ENCODE data around the gene ASB8.
"Not testable (repeated sequence)": the region's sequence is repeated elsewhere in the genome, so short reads cannot be mapped to it uniquely, and the experiment has no call there.

The ASB8 gene

DNA sequence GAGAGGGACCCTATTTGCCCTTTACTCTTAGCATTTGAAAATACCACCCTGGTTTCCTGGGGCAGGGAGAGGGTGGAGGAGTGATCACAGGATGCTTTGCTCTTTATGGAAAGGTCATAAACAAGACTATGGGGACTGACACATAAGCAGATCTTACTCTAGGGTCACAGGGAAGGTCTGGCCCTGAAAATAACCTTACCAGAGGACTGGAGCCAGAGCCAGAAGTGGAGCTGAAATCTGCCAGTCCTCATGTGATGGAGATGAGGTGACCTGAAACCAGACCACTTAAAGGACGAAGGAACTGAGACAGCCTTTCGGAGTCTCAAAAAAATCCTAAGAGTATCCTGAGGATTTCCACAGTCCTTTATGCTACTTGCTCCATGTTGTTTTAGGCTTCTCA, 25.8 kb downstream of the ASB8 start:
- no peak for DNase-seq

DNA sequence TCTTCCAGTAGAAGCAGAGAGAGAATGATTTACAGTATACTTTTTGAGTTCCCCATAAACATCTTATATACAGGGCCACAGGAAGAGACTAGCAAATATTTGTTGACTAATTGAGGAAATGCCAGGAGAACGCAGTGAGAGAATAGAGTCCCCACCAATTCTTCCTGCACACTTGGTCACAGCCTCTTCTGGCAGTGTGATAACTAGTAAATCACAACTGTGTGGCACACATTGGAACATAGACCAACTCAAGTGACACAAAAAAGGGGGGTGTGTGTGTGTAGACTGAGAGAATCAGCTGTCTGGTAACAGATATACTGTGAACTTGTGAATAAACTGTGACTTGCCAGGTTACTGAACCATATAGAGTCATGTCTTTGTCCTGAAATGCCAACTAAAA, 27.9 kb downstream of the ASB8 start:
- DNase-seq, result no peak

DNA sequence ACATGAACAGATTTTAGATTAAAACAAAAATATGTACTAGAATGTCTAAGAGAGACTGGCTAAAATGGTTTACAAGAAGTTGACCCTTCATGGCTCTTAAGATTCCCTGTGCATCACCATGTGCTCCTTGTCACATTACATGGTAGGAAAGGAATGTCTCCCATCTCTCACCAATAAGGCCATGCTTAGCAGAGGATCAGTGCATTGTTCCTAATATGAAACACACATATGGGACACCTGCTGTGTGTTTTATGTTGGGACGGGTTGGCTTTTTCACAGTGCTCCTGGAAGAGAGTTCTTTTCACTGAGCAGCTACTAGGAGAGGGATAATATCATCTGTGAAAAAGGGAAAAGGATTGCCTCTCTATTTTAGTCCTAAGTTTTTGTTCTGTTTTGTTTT, 28.5 kb downstream of the ASB8 start:
- no peak for DNase-seq

DNA sequence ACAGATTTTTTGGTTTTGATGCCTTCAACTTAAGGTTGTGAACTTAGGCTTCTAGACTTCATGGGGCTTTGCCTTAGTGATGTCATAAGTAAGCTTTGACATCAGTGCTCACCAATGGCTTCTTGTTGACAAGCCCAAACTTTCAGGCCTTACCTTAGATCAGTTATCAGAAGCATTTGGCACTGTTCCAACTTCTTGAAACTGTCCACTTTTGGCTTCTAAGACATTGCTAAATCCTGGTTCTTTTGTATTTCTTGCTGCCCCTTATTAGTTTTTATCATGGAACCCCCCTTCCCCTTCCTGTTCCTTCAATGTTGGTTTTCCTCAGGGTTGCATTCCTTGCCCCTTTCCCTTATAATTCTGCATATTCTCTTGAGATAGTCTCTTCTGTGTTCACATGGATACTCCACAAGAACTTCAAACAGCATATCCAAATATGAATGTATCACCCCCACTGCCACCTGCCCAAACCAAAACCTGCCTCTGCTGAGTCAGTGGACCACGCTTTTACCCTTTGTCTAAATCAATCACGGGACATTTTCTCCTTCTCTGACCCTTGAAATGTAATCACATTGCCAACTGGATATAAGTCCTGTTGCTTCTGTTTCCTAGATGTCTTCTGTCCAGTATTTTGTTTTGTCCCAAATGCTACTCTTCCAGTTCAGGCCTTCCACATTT, 30.2 kb downstream of the ASB8 start:
- no peak for DNase-seq

DNA sequence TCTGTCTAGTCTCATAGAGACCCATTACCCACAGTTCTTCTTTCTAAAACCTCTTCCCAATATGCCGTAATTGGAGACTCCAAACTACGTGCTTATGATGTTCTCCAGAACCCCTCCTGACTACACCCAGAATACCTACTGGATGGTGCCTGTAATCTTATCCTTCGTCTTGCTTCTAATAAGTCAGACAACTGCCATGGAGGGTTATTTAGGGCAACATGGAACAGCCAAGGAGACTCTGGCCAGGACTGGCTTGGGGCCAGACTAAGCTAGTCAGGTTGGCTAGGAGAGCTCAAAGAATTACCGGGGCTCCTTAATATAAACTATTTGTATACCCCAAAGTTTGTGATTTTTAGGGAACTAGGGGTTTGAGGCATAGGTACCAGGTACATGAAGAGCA, 31.3 kb downstream of the ASB8 start:
- DNase-seq, result no peak

DNA sequence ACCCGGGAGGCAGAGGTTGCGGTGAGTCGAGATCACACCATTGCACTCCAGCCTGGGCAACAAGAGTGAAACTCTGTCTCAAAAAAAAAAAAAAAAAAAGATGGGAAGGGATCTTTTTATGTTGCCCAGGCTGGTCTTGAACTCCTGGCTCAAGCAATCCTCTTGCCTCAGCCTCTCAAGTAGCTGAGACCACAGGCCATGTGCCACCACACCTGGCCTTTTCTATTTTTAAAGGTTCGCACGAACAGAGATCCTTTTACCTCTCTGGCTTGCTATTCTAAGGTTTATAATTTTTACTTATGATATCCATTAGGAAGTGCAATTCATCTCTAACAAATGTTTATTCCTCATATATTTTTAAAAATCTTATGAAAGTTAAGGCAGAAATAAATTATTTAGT, 31.8 kb downstream of the ASB8 start:
- DNase-seq, result not testable (repeated sequence)

DNA sequence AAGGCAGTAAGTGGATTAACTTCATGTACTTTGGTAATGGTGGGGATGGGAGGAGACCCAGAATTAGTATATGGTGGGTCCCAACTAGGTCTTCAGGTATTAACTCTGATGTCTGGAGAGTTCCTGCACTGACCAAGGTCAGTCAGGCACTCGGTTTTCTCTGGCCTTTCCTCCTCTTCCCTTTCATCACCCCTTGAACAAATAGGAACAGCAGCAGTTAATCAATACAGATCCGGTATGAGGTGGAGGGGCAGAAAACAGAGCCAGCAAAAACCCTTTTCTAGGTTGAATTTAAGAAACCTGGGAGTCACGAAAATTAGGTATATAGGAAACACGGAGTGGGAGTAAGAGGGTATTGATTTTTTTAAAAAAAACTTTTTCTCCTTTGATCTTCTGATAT, 34.1 kb downstream of the ASB8 start:
- no peak for DNase-seq

DNA sequence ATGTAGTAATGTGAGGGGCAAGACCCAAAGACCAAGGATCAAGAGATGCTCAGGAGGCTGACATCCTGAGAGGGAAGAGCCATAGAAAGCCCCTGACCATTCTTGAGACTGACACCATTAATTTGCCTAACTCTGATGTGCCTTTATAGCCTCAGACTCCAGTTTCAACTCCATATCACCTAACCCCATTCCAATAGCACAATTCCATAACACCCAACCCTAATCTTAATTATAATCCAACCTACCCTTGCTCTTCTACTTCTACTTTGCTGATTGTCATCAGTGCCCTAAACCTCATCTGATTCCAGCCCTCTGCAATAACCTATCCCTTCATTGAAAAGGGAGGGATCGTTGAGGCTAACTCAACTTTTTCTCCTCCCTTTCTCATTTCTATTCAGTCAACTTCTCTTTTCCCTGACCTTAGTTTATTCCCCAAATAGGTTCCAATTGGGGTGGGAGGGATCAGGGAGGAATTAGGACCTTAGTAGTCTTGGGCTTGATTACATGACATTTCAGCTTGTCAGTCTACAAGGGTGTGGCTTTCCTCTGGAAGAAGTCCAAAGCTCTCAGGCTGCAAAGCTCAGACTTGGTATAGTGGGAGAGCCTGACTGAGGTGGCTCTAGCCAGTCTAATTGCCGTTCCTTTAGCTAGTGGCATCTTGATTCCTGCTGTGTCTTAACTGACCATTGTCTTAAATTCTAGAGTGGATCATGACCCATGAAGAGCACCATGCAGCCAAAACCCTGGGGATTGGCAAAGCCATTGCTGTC, 35.1 kb downstream of the ASB8 start:
- DNase-seq, result no peak

DNA sequence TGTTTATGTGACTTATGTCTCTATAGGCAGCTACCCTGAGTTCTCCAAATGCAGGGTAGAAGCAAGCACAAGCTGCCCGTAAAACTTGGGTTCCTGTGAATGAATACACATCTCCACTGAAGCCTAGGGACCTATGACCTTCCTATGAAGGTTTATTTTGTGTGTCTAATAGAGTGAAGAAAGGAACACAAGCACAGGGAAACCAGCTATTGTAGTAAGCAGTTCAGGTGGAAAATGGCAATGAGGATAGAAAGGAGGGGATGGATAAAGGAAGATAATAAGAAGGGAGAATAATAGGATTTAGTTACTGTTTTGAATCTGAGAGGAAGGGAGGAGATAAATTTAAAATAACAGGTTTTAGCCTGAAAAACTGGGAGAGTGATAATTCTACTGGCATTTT, 35.8 kb downstream of the ASB8 start:
- no peak for DNase-seq

DNA sequence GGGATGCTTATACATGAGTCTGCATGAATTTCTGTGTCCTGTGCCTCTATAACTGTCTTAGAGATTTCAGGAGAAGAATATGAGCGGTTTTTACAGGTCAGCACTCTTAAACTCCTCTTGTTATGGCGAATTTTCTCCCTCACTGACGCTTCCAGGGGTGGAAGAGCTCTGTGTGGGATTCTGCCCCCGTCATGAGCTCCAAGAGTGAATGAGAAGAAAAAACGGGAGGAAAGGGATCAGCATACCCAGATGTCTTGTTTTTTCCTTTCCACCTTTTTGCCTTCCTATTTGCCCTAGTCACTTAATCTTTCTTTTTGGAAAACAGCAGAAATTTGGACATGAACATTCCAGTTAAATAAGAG, 37.5 kb downstream of the ASB8 start:
- DNase-seq, result no peak

DNA sequence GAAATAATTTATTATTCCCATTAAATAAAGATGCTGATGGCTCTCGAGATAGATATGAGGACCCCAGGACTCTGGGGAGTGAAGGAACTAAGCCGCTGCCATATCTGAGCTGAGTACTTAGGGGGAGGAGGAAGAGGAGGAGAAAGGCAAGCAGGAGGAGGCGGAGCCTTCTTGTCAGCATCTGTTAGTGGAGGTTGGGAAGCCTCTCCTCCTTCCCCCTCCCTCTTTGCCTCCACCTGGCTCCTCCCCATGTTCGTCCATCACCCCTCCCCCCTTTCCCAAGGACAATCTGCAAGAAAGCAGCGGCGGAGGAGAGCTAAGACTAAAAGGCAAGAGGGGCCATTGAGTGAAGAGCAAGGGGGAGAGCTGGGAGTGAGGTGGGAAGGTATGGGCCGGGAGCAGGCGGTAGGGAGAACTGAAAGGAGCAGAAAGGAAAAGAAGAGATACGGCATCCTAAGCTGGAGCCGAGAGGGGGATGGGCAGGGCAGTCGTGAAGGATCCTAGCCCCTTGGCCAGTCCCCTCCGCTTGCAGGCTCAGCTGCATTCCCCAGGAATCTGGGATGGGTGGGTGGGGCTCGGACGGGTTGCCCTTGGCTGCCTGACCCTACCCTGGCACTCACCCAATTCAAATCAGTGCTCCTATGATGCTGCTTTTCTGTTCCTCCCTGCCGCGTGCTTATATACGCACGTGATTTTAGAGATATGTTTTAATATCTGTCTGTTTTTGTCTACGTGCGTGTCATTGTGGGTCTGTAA, 38.1 kb downstream of the ASB8 start, which contains the start of gene PFKM:
PFKM (plus strand) TSS at position 287 of the 756 bp plus-strand sequence. CDS start 3,411 bp downstream, outside the sequence.
- no peak for DNase-seq

DNA sequence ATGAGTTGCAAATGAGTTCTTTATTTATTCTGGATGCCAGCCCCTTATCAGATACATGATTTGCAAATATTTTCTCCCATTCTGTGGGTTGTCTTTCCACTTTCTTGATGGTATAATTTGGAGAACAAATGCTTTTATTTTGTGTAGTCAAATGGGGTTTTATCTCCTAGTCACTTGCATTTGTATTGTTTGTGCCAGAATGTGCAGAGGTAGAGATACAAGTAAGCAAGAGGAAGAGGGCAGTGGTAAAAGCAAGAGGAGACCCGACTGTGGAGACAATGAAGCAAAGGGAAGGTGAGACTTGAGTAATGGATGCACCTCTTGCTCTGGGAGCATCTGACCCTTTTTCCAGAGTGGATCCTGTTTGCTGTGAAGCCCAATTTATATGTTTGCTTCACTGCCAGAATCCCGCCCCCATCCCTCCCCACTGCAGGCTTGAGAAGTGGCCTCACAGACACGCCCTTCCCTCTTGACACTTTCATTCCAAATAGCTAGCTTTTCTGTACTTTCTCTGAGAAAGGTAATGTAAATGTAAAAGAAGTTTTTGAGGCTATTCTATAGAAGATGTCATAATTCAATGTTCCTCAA, 38.9 kb downstream of the ASB8 start:
- DNase-seq, result no peak

DNA sequence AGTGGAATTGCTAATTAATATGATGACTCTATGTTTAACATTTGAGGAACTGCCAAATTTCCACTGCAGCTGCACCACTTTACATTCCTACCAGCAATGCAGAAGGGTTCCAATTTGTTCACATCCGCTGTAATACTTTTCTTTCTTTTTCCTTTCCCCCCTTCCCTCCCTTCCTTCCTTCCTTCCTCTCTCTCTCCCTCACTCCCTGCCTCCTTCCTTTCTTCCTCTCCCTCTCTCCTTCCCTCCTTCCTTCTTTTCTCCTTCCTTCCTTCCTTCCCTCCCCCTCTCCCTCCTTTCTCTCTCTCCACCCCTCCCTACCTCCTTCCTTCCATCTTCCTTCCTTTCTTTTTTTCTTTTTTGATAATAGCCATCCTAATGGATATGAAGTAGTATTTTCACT, 41.4 kb downstream of the ASB8 start:
- DNase-seq, result no peak

DNA sequence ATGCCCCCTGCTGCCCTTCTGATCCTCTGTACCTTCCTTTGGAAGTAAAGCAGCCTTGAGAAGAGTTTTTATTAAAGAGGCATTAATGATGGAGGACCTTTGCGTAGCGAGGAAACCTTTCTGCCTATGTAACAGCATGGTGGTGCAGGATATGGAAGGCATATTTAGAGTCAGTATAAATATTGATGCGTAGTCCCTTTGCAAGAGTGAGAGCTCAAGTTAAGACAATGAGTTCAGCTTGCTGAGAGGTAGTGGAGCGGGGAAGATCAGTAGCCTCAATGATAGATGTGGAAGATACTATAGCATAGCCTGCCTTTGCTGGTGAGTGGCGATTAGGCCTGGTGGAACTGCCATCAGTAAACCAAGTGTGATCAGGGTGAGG, 46.0 kb downstream of the ASB8 start:
- DNase-seq, result not testable (repeated sequence)

DNA sequence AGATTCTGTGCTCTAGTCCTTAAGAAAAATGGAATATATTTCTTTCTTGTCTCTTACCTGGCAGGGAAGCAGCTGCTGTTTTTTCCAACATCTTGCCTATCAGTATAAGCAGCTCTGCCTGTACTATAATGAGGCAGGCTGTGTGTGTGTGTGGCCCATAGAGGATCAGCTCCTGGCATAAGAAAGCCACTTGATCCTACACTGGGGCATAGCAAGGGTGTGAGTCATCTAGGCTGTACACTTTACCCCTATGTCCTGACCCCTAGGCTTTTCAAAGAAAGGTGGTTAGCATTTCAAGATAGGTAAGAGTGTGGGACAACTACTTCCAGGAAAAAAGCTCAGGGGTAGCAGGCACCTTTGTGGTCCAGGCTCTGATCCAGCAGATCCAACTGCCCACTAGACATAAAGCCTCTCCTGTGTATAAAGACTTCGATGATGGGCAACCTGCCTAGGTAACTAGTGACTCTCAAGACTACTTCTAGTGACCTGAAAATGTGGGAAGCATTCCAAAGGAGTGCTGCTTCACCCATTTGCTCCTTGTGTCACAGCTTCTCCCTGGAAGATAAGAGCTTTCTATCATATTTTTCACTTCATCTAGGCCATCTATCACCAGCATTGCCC, 46.5 kb downstream of the ASB8 start:
- DNase-seq, result no peak

DNA sequence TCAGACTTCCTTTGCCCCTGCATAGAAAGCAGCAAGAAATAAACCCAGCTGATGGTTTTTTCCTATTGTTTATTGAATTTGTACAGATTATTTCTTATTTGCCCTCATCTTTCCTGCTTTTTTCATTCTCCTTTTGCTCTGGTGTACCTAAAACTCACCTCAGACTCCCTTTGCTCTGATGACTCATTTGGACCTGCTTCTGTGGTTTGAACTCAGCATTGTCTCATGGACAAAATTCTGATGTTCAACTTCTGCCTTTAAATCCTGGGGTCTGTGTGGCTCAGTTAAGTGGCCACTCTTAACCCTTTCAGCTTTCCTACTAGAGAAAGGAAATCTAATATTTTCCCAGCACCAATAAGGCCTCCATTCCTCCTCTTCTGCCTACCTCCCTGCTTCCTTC, 47.9 kb downstream of the ASB8 start:
- no peak for DNase-seq

DNA sequence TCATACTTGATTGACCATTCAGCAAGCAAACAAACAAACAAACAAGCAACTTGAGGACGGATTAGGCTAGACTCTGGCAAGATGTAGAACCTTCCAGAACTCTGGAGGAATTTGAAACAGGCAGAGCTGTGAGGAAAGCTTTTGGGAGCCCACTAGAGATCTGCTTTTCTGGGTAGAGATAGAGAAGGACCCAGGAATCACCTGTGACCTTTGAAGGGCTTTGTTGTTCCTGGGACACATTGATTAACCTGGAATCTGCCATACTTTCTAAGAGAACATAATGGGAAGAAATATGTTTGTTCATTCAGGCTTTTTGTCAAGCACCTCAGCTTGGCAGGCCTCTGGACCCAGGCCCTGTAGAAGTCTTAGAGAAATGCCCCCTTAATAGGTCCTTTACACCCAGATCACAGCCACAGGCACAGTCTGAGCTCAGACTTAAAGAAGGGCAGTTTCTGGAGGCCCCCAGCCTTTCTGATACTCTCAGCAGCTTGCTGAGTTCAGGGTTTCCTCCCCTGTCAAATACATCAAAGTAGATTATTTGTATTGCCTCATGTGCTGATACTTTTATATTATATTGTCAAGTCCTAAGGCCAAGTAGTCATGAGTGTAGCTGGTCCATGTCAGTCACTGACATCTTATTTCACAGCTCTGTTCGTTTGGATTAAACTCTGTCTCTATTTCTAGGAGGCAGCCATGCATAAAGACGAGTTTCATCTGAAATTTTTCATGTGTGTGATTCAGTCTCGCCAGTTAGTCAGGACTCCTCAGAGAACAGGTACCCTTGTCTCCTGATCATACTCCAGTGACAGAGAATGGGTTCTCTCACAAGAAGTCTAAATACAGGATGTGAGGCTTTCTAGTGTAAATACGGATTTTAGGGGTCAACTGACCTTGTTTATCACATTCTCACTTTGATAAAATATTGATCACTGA, 50.4 kb downstream of the ASB8 start:
- no peak for DNase-seq

DNA sequence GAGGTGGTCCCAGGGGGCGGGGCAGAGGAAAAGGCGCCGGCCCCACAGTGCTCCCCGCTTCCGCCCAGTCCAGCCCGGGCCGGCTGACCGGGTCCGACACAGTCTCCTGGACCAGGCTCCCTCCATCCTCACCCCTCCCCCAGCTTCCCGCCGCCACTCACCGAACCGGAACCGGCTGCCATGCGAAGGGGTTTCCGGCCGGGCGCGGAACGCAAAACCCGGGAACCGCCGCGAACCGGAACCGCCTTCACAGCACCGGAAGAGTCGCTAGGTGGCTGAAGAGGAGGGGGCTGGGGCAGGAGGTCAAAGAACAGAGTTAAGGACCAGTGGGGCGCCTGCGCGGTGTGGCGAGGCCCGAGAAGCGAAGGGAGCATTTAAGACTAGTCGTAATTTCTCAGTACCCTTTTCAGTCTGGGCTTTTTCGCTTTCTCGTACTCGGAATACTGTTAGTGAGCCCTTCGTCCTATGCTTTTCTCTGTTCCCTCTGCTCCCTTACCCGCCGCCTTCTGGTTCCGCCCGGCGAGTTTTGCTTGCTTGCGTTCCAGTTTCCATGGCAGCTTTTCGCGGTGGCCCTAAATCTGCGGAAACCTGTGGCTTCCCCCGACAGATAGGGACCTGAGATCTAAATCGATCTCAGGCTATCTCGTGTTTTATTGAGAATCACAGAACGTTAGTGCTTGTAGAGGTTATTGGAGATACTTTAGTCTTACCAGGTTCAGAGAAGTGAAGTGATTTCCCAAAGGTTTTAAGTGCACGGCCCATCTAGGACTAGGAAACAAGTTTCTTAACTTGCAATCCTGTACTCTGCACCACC, 51.2 kb downstream of the ASB8 start, which contains the start of gene SENP1:
SENP1 (minus strand) TSS at position 213 of the 814 bp plus-strand sequence. CDS start 4,607 bp downstream, outside the sequence.
- DNase-seq, result peak; percentile 40

DNA sequence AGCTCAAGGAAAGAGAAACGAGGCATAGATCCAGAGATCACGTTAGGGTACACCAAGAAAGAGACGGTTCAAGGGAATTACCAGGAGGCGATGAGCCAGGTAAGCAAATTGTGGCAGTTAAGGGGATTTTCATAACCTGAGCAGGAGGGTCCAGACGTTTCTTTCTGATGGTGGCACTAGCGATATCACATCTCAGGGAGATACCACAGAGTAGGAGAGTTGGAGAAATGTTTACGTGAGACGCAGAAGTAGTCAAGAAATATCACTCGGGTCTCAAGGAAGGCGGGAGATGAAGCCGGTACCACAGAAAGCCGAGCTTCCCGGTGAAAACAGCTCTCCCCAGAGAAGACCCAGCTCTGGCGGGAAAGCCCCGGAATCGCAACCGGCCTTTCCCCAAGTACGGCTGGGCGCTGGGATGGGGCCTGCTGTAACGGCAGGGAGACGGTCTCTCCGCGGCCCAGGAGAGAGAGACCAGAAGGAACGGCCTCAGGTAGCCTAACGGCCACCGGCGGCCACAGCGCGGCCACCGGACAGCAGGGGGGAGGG, 51.9 kb downstream of the ASB8 start:
- no peak for DNase-seq

DNA sequence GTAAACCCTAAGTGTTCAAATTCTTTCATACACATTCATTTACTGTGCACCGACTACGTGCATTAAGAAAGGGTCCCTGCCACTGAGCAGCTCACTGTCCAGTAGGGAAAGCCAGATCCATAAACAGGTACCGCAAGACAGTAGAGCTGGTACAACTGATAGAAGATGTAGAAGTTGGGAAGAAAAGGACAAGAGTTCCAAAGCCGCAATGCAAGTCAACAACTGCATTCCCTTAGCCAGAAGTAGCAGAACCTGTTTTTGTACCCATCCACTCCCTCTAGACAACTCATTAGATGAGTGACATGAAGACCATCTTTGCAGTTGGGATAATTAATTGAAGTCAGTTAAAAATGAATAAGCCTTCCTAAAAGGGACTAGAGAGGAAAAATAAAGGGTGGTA, 52.8 kb downstream of the ASB8 start:
- no peak for DNase-seq

All from KG1 (cell line).